Measurements from ENCODE around the gene UTRN.

Gene UTRN

DNA sequence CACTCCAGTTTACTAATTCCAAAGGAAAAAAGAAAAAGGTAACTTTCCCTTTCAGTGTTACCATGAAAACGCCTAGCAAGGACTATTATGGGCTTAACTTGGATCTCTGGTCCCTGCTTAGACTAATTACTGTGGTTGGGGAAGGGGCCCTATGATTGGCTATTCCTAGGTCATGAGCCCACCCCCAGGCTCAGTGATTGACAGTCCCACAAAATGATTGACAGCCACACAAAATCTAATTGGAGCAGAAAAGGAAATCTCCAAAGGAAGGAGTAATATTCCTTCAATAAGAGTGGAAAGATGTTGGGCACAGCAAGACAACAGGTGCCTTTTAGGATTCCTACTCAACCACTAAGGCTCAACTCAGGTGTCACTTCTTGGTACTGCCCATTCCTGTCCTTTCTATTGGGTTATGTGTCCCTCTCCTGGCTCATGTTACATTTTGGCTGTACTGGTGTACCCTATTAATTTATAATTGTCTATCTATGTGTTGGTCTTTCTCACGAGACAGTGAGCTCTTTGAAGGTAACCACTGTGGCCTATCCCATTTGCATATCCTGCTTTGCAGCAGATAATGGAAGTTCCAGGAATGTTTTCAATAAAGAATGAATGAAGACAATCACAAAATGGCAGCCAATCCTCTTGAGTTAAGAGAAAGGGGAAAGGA lies 5.5 kb upstream of the UTRN start:
- H3K27ac ChIP-seq (ENCODE audit: insufficient read depth, low read depth, low read length, poor library complexity, severe bottlenecking), result no peak overlapping the region
- WGBS, 2 experiments, result 96% methylated on average over 2 of the region's 2 CpGs
- H3K9me3 ChIP-seq (ENCODE audit: control insufficient read depth, low read length), result no peaks in the 10 kb centered on the region
- no peaks in the 10 kb centered on the region for H3K36me3 ChIP-seq (ENCODE audit: control insufficient read depth, insufficient read depth, low read length)
- H3K27me3 ChIP-seq (ENCODE audit: control insufficient read depth, insufficient read depth, low read length, poor library complexity, severe bottlenecking), result no peaks in the 10 kb centered on the region
- no peak overlapping the region for H3K4me3 ChIP-seq (ENCODE audit: insufficient read depth, low read depth, low read length)
- H3K4me1 ChIP-seq (ENCODE audit: control insufficient read depth, insufficient read depth, low read length), result peaks cover 10% of the 10 kb centered on the region

DNA sequence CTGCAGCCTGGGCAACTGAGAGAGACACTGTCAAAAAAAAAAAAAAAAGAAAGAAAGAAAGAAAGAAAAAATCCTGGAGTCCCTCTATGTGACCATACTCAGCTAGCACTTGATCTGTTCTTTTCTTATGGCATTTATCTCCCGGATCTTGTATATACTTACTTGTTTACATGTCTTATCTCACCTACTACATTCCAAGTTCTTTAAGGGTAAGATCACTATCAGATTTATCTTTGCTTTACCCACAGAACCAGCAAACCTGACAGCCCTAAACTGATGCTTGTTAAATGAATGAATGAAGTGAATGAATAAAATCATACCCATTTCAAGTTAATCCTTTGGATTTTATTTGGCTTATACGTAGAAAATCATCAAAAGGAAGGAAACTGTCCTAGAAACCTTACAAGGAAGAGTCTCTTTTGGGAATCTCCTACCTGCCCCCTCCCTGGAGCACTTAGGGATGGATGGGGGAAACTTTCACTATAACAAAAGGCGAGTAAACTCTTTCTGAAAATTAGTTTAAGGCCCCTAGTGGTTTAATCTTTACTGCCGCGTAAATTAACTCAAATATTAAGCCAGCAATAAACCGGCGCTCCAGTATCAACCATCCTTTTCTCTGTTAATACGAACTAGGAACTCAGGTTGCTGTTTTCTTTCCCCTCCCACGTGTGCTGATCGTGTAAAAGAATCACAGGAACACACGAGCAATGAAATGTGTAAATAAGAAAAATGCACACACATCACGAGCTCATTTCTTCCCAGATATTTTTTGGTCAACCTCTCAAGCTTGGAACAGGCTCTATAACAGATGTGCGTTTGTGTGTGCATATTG lies 1.3 kb upstream of the UTRN start:
- no peaks in the 10 kb centered on the region for H3K9me3 ChIP-seq (ENCODE audit: control insufficient read depth, low read length)
- no peak overlapping the region for H3K27ac ChIP-seq (ENCODE audit: insufficient read depth, low read depth, low read length, poor library complexity, severe bottlenecking)
- WGBS, 2 experiments, result 31 to 41% methylated on average over 8 to 13 of the region's 13 CpGs
- peaks cover 5% of the 10 kb centered on the region for H3K27me3 ChIP-seq (ENCODE audit: control insufficient read depth, insufficient read depth, low read length, poor library complexity, severe bottlenecking)
- H3K36me3 ChIP-seq (ENCODE audit: control insufficient read depth, insufficient read depth, low read length), result no peaks in the 10 kb centered on the region
- peaks cover 13% of the 10 kb centered on the region for H3K4me1 ChIP-seq (ENCODE audit: control insufficient read depth, insufficient read depth, low read length)
- H3K4me3 ChIP-seq (ENCODE audit: insufficient read depth, low read depth, low read length), result peak overlapping the region; percentile 66

DNA sequence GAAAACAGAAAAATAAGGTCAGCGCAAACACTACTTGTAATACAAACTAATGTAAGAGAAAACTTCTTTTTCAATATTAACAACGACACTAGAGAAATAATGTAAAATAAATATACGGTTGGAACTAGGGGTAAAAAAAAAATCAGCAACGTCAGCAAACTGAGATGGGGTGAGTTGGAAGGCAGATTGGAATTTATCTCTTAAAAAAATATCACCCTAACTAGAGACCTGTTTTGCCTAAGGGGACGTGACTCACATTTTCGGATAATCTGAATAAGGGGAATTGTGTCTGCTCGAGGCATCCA lies 705 bp upstream of the UTRN start:
- WGBS, 2 experiments, result 3 to 5% methylated on average over 3 to 4 of the region's 7 CpGs
- H3K4me1 ChIP-seq (ENCODE audit: control insufficient read depth, insufficient read depth, low read length), result peaks cover 7% of the 10 kb centered on the region
- no peaks in the 10 kb centered on the region for H3K36me3 ChIP-seq (ENCODE audit: control insufficient read depth, insufficient read depth, low read length)
- peak overlapping the region; percentile 66 for H3K4me3 ChIP-seq (ENCODE audit: insufficient read depth, low read depth, low read length)
- peak overlapping the region; percentile 98 for H3K27ac ChIP-seq (ENCODE audit: insufficient read depth, low read depth, low read length, poor library complexity, severe bottlenecking)
- no peaks in the 10 kb centered on the region for H3K9me3 ChIP-seq (ENCODE audit: control insufficient read depth, low read length)
- peaks cover 5% of the 10 kb centered on the region for H3K27me3 ChIP-seq (ENCODE audit: control insufficient read depth, insufficient read depth, low read length, poor library complexity, severe bottlenecking)

DNA sequence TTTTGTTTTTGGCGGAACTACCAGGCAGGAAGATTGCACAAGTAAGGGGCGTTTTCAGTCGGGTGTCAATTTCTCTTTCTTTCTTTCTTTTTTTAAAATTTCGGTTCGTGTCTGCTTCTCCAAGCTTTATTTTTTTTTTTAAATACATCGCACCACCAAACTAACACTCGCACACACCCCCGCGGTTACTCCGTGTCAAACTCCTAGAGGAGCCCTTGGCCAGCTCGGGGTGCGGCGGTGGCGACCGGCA lies 338 bp downstream of the UTRN start:
- 0% methylated on average over 15 of the region's 15 CpGs for WGBS, 2 experiments
- H3K27ac ChIP-seq (ENCODE audit: insufficient read depth, low read depth, low read length, poor library complexity, severe bottlenecking), result peak overlapping the region; percentile 98

DNA sequence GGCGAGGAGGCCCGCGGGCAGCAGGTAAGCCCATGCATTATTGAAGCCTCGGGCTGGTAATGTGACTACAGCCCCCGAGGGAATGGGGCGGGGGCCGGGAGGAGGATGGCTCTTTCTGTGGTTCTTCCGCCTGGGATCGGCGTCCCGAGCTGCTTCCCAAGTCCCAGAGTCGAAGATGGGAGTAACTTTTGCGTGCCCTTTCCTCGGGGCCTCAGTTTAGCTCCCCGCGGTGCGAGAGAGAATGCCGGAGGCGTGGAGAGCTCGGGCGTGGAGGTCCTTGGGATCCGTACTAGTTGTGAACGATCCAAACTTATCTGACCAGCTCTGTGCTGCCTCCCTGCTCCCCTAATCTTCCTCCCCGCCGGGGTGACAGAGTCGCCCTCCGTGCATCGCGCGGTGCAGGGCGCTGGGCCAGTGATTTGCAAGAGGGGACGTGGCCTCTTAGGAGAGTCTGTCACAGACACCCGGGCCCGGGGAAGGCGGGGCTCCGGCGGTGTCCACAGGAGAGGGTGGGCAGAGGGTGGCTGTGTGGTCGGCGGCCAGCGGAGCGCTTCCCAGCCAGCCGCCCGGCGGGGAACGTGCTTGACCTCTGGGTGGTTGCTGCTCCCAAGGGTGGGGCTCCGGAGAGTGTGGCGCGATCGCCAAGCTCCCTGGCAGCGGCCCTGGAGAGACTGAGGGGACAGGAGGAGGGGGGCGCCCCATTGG lies 815 bp downstream of the UTRN start:
- Histone ChIP-seq H3K4me1 (ENCODE audit: control insufficient read depth, insufficient read depth, low read length) (peaks cover 7% of the 10 kb centered on the region), H3K36me3 (ENCODE audit: control insufficient read depth, insufficient read depth, low read length) (no peaks in the 10 kb centered on the region), H3K4me3 (ENCODE audit: insufficient read depth, low read depth, low read length) (peak overlapping the region; percentile 66), H3K27me3 (ENCODE audit: control insufficient read depth, insufficient read depth, low read length, poor library complexity, severe bottlenecking) (peaks cover 5% of the 10 kb centered on the region), H3K9me3 (ENCODE audit: control insufficient read depth, low read length) (no peaks in the 10 kb centered on the region), H3K27ac (ENCODE audit: insufficient read depth, low read depth, low read length, poor library complexity, severe bottlenecking) (peak overlapping the region; percentile 98)
- WGBS, 2 experiments, result 1% methylated on average over 51 of the region's 51 CpGs

More for the DNA sequence above, 338 bp downstream of the UTRN start:
- H3K4me1 ChIP-seq (ENCODE audit: control insufficient read depth, insufficient read depth, low read length), result peaks cover 7% of the 10 kb centered on the region
- no peaks in the 10 kb centered on the region for H3K9me3 ChIP-seq (ENCODE audit: control insufficient read depth, low read length)
- peaks cover 5% of the 10 kb centered on the region for H3K27me3 ChIP-seq (ENCODE audit: control insufficient read depth, insufficient read depth, low read length, poor library complexity, severe bottlenecking)
- peak overlapping the region; percentile 66 for H3K4me3 ChIP-seq (ENCODE audit: insufficient read depth, low read depth, low read length)
- no peaks in the 10 kb centered on the region for H3K36me3 ChIP-seq (ENCODE audit: control insufficient read depth, insufficient read depth, low read length)

DNA sequence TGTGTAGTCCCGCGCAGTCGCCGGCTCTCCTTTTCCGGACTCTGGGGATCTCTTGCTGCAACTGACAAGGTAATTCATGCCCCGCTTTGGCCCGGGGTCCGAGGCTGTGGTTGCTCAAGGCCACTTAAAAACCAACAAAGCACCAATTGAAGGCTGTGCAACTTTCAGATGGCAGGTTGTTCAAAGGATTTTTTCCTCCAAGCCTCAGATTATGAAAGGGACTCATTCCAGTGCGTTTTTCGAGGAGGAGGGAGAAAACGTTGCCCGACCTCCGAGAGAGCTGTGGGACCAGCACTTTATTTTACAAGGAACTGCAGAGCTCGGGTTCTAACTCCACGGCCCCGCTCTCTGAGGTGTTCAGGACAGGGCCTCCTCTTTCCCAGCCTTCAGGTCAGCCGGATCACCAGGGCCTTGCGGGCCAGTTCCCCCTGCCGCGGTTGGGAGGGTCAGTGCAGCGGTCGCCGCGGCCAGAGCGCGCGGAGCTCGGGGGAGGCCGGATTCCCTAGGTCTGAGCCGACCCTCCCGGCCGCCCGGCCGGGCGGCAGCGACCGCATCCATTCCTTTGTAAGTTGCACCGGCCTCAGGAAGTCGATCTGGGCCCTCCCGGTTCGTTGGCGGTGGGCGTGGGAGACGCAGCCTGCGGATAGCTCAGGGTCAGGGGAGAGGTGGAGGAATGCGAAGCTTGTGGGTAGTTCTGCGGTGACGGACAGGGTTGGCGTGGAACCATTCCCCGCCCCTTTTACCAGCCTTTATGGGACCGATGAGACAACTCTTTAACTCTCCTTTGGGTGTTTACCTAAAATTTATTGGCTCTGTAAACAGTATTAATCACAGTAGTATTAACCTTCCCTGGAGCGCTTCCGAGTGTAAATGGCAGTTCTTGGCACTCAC lies 1.6 kb downstream of the UTRN start:
- no peaks in the 10 kb centered on the region for H3K9me3 ChIP-seq (ENCODE audit: control insufficient read depth, low read length)
- 0 to 1% methylated on average over 48 to 53 of the region's 53 CpGs for WGBS, 2 experiments

DNA sequence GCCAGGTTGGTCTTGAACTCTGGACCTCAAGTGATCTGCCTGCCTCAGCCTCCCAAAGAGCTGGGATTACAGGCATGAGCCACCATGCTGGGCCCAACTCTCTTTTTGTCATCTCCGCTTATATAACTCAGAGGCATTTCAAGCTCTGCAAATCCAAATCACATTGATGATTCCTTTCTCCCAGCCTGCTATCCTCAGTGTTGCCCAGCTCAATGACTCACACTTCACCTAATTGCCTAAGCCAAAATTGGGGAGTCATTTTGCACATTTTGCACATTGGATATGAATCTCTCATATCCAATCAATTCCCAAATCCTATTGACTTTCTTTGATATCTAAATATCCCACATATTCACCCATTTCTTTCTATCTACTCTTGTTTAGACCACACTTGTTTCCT lies 3.9 kb downstream of the UTRN start:
- no peak overlapping the region for H3K4me3 ChIP-seq (ENCODE audit: insufficient read depth, low read depth, low read length)
- no peaks in the 10 kb centered on the region for H3K9me3 ChIP-seq (ENCODE audit: control insufficient read depth, low read length)
- WGBS, 2 experiments, result 94 to 99% methylated on average over 1 of the region's 1 CpG
- peaks cover 5% of the 10 kb centered on the region for H3K27me3 ChIP-seq (ENCODE audit: control insufficient read depth, insufficient read depth, low read length, poor library complexity, severe bottlenecking)
- H3K36me3 ChIP-seq (ENCODE audit: control insufficient read depth, insufficient read depth, low read length), result no peaks in the 10 kb centered on the region
- H3K4me1 ChIP-seq (ENCODE audit: control insufficient read depth, insufficient read depth, low read length), result peaks cover 7% of the 10 kb centered on the region
- no peak overlapping the region for H3K27ac ChIP-seq (ENCODE audit: insufficient read depth, low read depth, low read length, poor library complexity, severe bottlenecking)

More for the DNA sequence above, 1.6 kb downstream of the UTRN start:
- Histone ChIP-seq H3K27ac (ENCODE audit: insufficient read depth, low read depth, low read length, poor library complexity, severe bottlenecking) (no peak overlapping the region), H3K27me3 (ENCODE audit: control insufficient read depth, insufficient read depth, low read length, poor library complexity, severe bottlenecking) (peaks cover 5% of the 10 kb centered on the region), H3K4me1 (ENCODE audit: control insufficient read depth, insufficient read depth, low read length) (peaks cover 7% of the 10 kb centered on the region), H3K4me3 (ENCODE audit: insufficient read depth, low read depth, low read length) (peak overlapping the region; percentile 66), H3K36me3 (ENCODE audit: control insufficient read depth, insufficient read depth, low read length) (no peaks in the 10 kb centered on the region)

DNA sequence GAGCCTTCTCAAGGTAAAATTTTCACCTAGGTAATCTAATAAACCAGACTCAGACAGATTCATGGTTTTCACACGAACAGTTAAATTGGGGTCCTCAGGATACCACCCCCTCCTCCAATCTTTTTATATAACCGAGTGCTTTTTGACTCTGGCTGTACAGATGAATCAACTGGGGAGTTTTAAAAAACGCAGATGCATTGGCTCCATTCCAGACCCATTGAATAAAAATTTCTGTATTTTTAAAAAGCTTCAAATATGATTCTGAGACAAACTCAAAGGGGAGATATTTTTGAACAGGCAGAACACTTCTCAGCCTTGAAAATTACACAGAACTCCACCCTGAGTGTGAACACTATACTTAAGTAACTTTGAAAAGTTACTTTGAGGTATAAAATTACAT lies 7.2 kb downstream of the UTRN start:
- peaks cover 5% of the 10 kb centered on the region for H3K27me3 ChIP-seq (ENCODE audit: control insufficient read depth, insufficient read depth, low read length, poor library complexity, severe bottlenecking)
- no peaks in the 10 kb centered on the region for H3K9me3 ChIP-seq (ENCODE audit: control insufficient read depth, low read length)
- peaks cover 7% of the 10 kb centered on the region for H3K36me3 ChIP-seq (ENCODE audit: control insufficient read depth, insufficient read depth, low read length)
- H3K4me3 ChIP-seq (ENCODE audit: insufficient read depth, low read depth, low read length), result no peak overlapping the region
- peaks cover 7% of the 10 kb centered on the region for H3K4me1 ChIP-seq (ENCODE audit: control insufficient read depth, insufficient read depth, low read length)
- H3K27ac ChIP-seq (ENCODE audit: insufficient read depth, low read depth, low read length, poor library complexity, severe bottlenecking), result no peak overlapping the region
- WGBS, 2 experiments, result 95 to 100% methylated on average over 1 to 3 of the region's 3 CpGs

DNA sequence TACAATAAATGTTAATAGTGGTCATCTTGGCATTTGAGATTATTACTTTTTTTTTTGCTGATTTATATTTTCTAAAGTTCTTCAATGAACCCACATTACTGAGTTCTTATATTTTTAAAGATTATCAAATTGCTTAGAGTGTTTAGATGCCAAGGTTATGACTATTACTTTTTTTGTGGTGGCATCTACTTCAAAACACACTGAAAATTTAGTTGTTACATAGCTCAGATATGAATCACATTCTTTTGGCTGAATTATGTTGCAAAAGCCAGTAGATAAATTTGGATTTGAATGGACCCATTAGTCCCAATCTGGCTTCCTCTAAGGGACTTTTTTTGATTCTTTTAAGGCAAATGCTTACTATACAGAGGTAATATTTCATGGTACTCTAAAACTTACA lies 8.9 kb downstream of the UTRN start:
- Histone ChIP-seq H3K36me3 (ENCODE audit: control insufficient read depth, insufficient read depth, low read length) (peaks cover 7% of the 10 kb centered on the region), H3K27me3 (ENCODE audit: control insufficient read depth, insufficient read depth, low read length, poor library complexity, severe bottlenecking) (no peaks in the 10 kb centered on the region), H3K9me3 (ENCODE audit: control insufficient read depth, low read length) (no peaks in the 10 kb centered on the region), H3K4me1 (ENCODE audit: control insufficient read depth, insufficient read depth, low read length) (no peaks in the 10 kb centered on the region), H3K4me3 (ENCODE audit: insufficient read depth, low read depth, low read length) (no peak overlapping the region), H3K27ac (ENCODE audit: insufficient read depth, low read depth, low read length, poor library complexity, severe bottlenecking) (no peak overlapping the region)

DNA sequence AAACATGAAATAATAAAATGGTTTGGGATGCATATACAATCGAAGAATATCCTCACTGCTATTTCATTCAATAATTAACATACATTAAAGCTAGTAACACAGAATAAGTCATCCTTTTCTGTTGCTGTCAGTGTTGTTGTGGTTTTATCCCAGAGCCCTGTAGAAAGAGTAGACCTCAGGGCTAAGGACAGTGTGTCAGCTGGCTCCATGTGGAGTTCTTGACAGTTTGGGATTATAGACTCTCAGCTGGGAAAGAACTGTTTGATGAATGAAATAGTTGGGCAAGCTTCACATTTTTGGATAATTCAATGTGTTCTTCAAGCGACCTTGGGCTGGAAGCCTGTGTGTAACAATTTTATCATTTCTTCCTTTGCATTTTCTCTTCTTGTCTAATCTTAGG lies 10.1 kb downstream of the UTRN start:
- 83 to 90% methylated on average over 1 of the region's 2 CpGs for WGBS, 2 experiments
- H3K4me3 ChIP-seq (ENCODE audit: insufficient read depth, low read depth, low read length), result no peak overlapping the region
- no peaks in the 10 kb centered on the region for H3K27me3 ChIP-seq (ENCODE audit: control insufficient read depth, insufficient read depth, low read length, poor library complexity, severe bottlenecking)
- no peak overlapping the region for H3K27ac ChIP-seq (ENCODE audit: insufficient read depth, low read depth, low read length, poor library complexity, severe bottlenecking)
- H3K36me3 ChIP-seq (ENCODE audit: control insufficient read depth, insufficient read depth, low read length), result peaks cover 7% of the 10 kb centered on the region
- H3K4me1 ChIP-seq (ENCODE audit: control insufficient read depth, insufficient read depth, low read length), result no peaks in the 10 kb centered on the region
- no peaks in the 10 kb centered on the region for H3K9me3 ChIP-seq (ENCODE audit: control insufficient read depth, low read length)
